Stomach (tissue), 9 donors: Measurements from ENCODE around the gene GPR108. TPM values are rescaled to one million over a fixed set of nuclear protein-coding genes. Genes with fewer than 3 reads are reported as not detected.

Experiments
- DNase-seq, 2 donors: peaks; one replicate each; pipeline versions ENCODE4 v3.0.0 to v3.0.0-alpha.2; 2013 to 2019
- H3K27ac ChIP-seq, 5 donors: fragments of 200-600 bp in 4 of 5; sonication (generic) in 4 of 5; one replicate each; pipeline ENCODE4 v1.5.1; 2013 to 2019; ENCODE audit warnings: mild to moderate bottlenecking in 1 of 5, moderate library complexity in 1 of 5
- H3K27me3 ChIP-seq, 3 donors: fragments of 200-600 bp; sonication (generic); one replicate each; pipeline ENCODE4 v1.5.1; 2017 to 2019; ENCODE audit warnings: mixed run types in 1 of 3
- H3K36me3 ChIP-seq, 4 donors: fragments of 200-600 bp; sonication (generic); 1 replicate in 3 of 4; 2 replicates in 1 of 4; pipeline ENCODE4 v1.5.1; 2016 to 2019
- H3K4me1 ChIP-seq, 4 donors: fragments of 200-600 bp; sonication (generic); one replicate each; pipeline ENCODE4 v1.5.1; 2016 to 2019
- H3K4me3 ChIP-seq, 4 donors: fragments of 200-600 bp; sonication (generic) in 3 of 4; one replicate each; pipeline ENCODE4 v1.5.1; 2016 to 2019; ENCODE audit warnings: mild to moderate bottlenecking in 1 of 4
- H3K9me3 ChIP-seq, 4 donors: fragments of 200-600 bp; sonication (generic); one replicate each; pipeline ENCODE4 v1.5.1; 2016 to 2019
- EP300 ChIP-seq: sonication (generic); formaldehyde crosslinking; IDR thresholded peaks from one replicate; pipeline ENCODE4 v1.6.1; 2017; ENCODE audit warnings: antibody characterized with exemption
- POLR2A ChIP-seq, 4 donors: fragments of 450-650 bp; IDR thresholded peaks; one replicate each; pipeline ENCODE4 v1.6.1; 2016; ENCODE audit warnings: antibody characterized with exemption in 4 of 4, control low read depth in 2 of 4, mild to moderate bottlenecking in 1 of 4, moderate library complexity in 1 of 4
- POLR2AphosphoS5 ChIP-seq, 3 donors: sonication (generic); formaldehyde crosslinking; IDR thresholded peaks; one replicate each; pipeline ENCODE4 v1.6.1; 2016; ENCODE audit warnings: antibody characterized with exemption in 3 of 3
- WGBS, 5 donors: extraction: QIAGEN DNeasy Blood & Tissue Kit in 3 of 5; methylation state at CpG; one replicate each; pipeline versions ENCODE4 v1.1.5 to v1.1.7; 2013 to 2018; 5-methylcytosine and 5-hydroxymethylcytosine counted together
- intact Hi-C: fragments of 100-400 bp; cut with DNase I; formaldehyde crosslinking; loops from one replicate; pipeline ENCODE4 v1.15.1; 2023; ENCODE audit warnings: low total_unique reads
- polyA plus RNA-seq, 3 donors: library from polyadenylated mRNA; stranded (reverse); fragments of 200-250 nt; gene quantifications; one replicate each; pipeline ENCODE4 v1.2.3, GENCODE V29; 2013
- total RNA-seq, 5 donors: library from RNA; depleted of rRNA; stranded (reverse); fragments of >200 nt; gene quantifications; one replicate each; pipeline versions ENCODE4 v1.1.0 to v1.2.3, GENCODE V29; 2014 to 2016
- TF ChIP-seq, protein P1 (sequence below), 7 experiments: fragments of 450-650 bp in 4 of 7; fragments of 200-600 bp in 3 of 7; sonication (generic) in 3 of 7; IDR thresholded peaks; one replicate each; pipeline ENCODE4 v1.5.1; 2016 to 2019; ENCODE audit warnings: antibody characterized with exemption in 7 of 7, control low read depth in 2 of 7, mild to moderate bottlenecking in 1 of 7
- donor health status: healthy with polysubstance abuse.
- donor health status: Bipolar disorder and iron deficiency.
- donor health status: healthy.

The GPR108 gene
- total and polyA plus RNA-seq, 8 donors: 28.1 to 132 (median 59.2) TPM

DNA sequence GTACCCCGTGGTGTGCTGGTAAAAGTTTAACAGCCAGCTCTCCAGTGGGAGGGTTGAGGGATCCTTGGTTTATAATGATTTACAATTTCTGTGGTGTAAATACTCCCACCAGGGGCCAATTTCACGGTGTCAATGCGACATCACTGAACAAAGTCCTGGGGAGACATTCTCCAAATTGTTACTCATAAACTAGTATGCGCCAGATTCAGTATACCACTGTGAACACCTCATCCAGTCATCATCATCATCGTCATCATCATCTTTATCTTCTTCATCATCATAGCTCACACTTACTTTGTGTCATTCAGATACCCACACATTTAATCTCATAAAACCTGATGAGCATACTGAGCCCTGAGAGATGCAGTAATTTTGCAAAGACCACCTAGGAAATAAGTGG is 50.3 kb downstream of the GPR108 start:
- no peaks in the 10 kb centered on the region for H3K4me1 ChIP-seq
- TF ChIP-seq POLR2A (IDR thresholded peaks at IDR 0.05) (no peak), EP300 (no peak), POLR2AphosphoS5 (IDR thresholded peaks at IDR 0.05) (no peak)
- TF ChIP-seq, protein P1, sequence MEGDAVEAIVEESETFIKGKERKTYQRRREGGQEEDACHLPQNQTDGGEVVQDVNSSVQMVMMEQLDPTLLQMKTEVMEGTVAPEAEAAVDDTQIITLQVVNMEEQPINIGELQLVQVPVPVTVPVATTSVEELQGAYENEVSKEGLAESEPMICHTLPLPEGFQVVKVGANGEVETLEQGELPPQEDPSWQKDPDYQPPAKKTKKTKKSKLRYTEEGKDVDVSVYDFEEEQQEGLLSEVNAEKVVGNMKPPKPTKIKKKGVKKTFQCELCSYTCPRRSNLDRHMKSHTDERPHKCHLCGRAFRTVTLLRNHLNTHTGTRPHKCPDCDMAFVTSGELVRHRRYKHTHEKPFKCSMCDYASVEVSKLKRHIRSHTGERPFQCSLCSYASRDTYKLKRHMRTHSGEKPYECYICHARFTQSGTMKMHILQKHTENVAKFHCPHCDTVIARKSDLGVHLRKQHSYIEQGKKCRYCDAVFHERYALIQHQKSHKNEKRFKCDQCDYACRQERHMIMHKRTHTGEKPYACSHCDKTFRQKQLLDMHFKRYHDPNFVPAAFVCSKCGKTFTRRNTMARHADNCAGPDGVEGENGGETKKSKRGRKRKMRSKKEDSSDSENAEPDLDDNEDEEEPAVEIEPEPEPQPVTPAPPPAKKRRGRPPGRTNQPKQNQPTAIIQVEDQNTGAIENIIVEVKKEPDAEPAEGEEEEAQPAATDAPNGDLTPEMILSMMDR (IDR thresholded peaks at IDR 0.05): no peak
- intact Hi-C loops: no loop called here
- H3K36me3 ChIP-seq: peaks cover 0 to 25% (median 17%) of the 10 kb centered on the region in 4 donors
- H3K27me3 ChIP-seq: peaks cover 0 to 6% (median 0%) of the 10 kb centered on the region in 3 donors
- DNase-seq: no peak
- H3K27ac ChIP-seq: no peak overlapping the region
- no peak overlapping the region for H3K4me3 ChIP-seq
- 70 to 80% (median 73%) methylated on average over 5 of the region's 5 CpGs for WGBS, 5 donors
- no peaks in the 10 kb centered on the region for H3K9me3 ChIP-seq

DNA sequence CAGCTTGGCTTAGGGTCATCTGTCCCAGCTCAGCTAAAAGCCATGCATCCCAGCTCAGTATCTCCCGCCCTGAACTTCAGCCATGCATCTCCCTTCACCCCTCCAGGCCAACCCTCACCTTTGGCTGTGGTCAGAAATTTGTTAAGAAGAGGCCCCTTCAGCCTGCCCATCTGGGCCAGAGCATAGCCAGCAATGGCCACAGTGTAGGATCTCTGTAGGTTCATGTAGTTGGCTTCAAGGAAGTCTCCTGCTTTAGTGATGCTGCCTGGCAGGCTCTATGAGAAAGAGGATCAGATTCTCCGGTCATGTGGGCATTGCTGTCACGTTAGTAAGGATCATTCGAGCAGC is 50.8 kb downstream of the GPR108 start:
- H3K4me3 ChIP-seq: no peak overlapping the region
- H3K27ac ChIP-seq: no peak overlapping the region
- TF ChIP-seq POLR2AphosphoS5 (IDR thresholded peaks at IDR 0.05): no peak
- no peak for TF ChIP-seq POLR2A (IDR thresholded peaks at IDR 0.05)
- no peak for TF ChIP-seq EP300
- TF ChIP-seq, protein P1 (IDR thresholded peaks at IDR 0.05): no peak
- intact Hi-C loops: no loop called here
- H3K36me3 ChIP-seq: peaks cover 0 to 31% (median 17%) of the 10 kb centered on the region in 4 donors
- peaks cover 0 to 6% (median 0%) of the 10 kb centered on the region in 3 donors for H3K27me3 ChIP-seq
- WGBS, 5 donors: 72 to 86% (median 84%) methylated on average over 4 of the region's 4 CpGs
- no peak for DNase-seq
- H3K4me1 ChIP-seq: no peaks in the 10 kb centered on the region
- no peaks in the 10 kb centered on the region for H3K9me3 ChIP-seq

DNA sequence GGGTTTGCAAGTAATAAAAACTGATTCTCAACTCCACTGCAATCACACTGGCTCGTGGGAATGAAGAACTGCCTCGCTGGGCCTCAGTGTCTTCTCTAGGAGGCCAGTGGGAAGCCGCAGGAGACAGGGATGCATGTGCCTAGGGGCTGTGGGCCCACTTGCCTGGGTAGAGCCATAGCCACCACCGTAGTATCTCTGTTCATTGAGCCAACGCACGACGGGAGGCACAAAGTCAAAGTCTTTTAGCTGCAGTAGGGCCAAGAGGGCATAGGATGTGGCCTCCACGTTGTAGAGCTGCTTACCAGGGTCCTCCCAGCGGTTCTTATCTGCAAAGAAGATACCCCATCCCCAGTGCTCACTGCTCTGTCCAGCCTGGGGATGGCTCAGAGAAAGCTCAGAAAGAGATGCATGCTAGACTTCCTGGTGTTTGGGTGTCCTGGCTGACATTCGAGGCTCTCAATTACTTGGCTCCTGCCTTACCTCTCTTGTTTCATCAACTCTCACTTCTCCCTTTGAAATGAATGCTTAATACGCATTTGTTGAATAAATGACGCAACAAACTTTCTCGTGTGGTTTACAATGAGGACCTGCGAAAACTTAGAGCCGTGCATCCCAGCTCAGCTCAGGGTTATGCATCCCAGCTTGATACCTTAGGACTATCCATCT is 51.3 kb downstream of the GPR108 start:
- Histone ChIP-seq H3K9me3 (no peaks in the 10 kb centered on the region), H3K4me3 (no peak overlapping the region), H3K4me1 (no peaks in the 10 kb centered on the region), H3K36me3 (peaks cover 0 to 31% (median 17%) of the 10 kb centered on the region in 4 donors), H3K27ac (no peak overlapping the region), H3K27me3 (peaks cover 0 to 2% (median 0%) of the 10 kb centered on the region in 3 donors)
- DNase-seq: no peak
- WGBS, 5 donors: 77 to 92% (median 85%) methylated on average over 15 of the region's 15 CpGs
- intact Hi-C loops: no loop called here
- TF ChIP-seq POLR2A (IDR thresholded peaks at IDR 0.05): no peak
- no peak for TF ChIP-seq POLR2AphosphoS5 (IDR thresholded peaks at IDR 0.05)
- TF ChIP-seq, protein P1 (IDR thresholded peaks at IDR 0.05): no peak
- no peak for TF ChIP-seq EP300

DNA sequence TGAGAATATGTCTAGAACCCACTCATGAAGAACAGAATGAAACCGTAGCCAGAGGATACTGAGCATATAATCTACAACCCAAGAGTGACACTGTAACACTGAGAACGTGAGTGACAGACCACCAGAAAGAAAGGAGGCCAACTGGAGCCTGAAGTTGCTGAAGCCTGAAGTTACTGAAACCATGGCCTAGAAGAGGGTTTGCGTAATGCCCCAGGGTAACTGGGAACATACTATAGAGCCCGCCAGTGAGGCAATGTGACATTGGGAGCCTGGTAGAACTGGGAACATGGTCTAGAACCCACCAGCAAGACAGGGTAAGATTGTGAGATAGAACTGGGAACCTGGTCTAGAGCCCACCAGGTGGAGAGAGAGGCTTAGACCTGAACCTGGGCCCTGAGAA is 51.9 kb downstream of the GPR108 start:
- Histone ChIP-seq H3K4me1 (no peaks in the 10 kb centered on the region), H3K9me3 (peaks cover 0 to 3% (median 0%) of the 10 kb centered on the region in 4 donors), H3K36me3 (peaks cover 0 to 32% (median 18%) of the 10 kb centered on the region in 4 donors), H3K27ac (no peak overlapping the region), H3K4me3 (no peak overlapping the region), H3K27me3 (no peaks in the 10 kb centered on the region)
- DNase-seq: no peak
- TF ChIP-seq POLR2AphosphoS5 (IDR thresholded peaks at IDR 0.05) (no peak), POLR2A (IDR thresholded peaks at IDR 0.05) (no peak), EP300 (no peak)
- TF ChIP-seq, protein P1 (IDR thresholded peaks at IDR 0.05): no peak
- intact Hi-C loops: no loop called here
- WGBS, 5 donors: 76 to 90% (median 84%) methylated on average over 4 of the region's 4 CpGs
